SIG-M5 treated with dmso at 0.1 percent for 504 hours (cell line): ENCODE results near the gene NPHS1.
"Not testable (repeated sequence)": the region's sequence is repeated elsewhere in the genome, so short reads cannot be mapped to it uniquely, and the experiment has no call there.

Experiments
- DNase-seq: peaks from one replicate; lab custom pipeline; 2025; ENCODE audit not compliant: unreplicated experiment; lab: John Stamatoyannopoulos, UW

The NPHS1 gene

GRCh38 chr19:35848919-35849505, 3.3 kb downstream of the NPHS1 start:
- no peak for DNase-seq

DNA sequence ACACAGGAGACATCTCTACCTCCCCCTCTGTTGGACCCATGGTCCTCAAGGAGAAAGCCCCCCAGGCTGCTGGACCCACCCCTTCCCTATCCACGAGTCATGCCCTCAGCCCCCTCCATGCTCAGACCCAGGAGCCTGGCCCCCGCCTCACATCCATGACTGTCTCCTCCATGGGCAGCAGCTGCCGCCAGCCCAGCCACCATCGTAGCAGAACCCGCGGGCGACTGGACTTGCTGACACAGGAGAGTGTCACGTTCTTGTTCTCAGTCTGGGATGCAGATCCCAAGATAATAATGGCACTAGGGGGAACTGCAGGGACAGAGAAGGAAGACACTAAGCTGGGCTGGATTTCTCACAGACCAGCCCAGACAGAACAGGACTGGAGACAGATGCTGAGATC, 3.8 kb downstream of the NPHS1 start:
- DNase-seq, result no peak

- DNase-seq, result no peak
These were observed 4.4 kb downstream of the NPHS1 start for GRCh38 chr19:35847911-35848310.

- no peak for DNase-seq
These were observed 6.2 kb downstream of the NPHS1 start for GRCh38 chr19:35846038-35846668.

GRCh38 chr19:35845215-35846037, 6.9 kb downstream of the NPHS1 start:
- DNase-seq, result no peak

- no peak for DNase-seq
These were observed 7.7 kb downstream of the NPHS1 start for GRCh38 chr19:35844482-35845214.

GRCh38 chr19:35843676-35844481, 8.4 kb downstream of the NPHS1 start:
- DNase-seq, result no peak

DNA sequence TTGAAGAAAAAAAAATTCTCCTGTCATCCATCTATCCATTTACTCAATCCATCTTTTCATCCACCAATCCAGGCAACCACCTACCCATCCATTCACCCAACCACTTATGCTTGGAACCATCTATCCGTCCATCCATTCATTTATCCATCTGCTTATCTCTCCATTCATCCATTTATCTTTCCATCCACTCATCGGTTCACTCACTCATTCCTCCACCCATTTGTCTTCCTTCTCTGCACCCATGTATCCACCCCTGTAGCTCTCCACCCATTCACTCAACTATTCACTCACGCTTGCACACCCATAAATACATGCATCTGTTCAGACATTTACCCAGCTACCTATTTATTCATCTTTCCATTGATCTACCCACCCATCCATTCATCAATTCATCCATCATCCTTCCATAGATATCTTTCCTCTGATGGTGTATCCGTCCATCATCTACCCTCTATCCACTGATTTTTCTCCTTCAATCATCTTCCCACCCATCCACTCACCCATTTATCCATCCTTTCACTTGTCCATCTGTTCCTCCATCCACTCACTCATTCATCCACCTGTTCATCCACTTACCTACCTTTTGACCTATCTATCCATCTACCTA, 9.5 kb downstream of the NPHS1 start:
- DNase-seq, result no peak

GRCh38 chr19:35841961-35842595, 10.2 kb downstream of the NPHS1 start:
- no peak for DNase-seq

- DNase-seq, result not testable (repeated sequence)
These were observed 16.2 kb downstream of the NPHS1 start for GRCh38 chr19:35836096-35836495.

GRCh38 chr19:35833972-35834371, 18.3 kb downstream of the NPHS1 start:
- DNase-seq, result no peak

GRCh38 chr19:35832054-35832453, 20.2 kb downstream of the NPHS1 start:
- no peak for DNase-seq

DNA sequence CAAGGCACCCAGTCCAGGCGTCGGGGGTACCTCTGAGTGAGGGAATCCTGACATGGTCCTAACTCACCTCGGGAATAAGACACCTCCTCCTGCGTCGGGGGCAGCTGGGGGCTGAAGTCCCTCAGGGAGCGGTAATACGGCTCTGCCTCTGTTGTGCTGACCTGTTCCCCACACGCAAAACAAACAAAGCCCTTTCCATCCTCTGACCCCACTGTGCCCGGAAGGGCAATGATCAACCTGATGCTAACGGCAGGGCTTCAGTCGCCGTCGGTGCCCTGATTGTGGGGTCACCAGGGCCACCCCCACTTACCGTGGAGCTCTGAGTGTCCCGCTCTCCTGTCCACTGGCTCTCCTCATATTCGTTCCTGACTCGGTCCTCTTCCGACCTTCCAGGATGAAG, 21.3 kb downstream of the NPHS1 start:
- DNase-seq, result no peak

- DNase-seq, result peak; percentile 27
These were observed 23.5 kb downstream of the NPHS1 start for GRCh38 chr19:35828692-35829301.

DNA sequence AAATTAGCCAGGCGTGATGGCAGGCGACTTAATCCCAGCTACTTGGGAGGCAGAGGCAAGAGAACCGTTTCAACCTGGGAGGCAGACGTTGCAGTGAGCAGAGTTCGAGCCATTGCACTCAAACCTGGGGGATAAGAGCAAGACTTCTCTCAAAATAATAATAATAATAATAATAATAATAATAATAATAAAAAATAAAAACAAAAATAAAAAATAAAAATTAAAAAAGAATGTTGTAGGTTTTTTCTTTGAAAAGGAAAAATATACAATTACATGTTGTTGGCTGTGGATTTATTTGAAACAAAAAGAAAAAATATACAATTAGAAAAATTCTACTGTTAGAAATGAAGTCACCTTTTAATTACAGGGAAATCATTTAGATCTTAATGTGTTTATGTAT, 28.2 kb downstream of the NPHS1 start:
- DNase-seq, result no peak

DNA sequence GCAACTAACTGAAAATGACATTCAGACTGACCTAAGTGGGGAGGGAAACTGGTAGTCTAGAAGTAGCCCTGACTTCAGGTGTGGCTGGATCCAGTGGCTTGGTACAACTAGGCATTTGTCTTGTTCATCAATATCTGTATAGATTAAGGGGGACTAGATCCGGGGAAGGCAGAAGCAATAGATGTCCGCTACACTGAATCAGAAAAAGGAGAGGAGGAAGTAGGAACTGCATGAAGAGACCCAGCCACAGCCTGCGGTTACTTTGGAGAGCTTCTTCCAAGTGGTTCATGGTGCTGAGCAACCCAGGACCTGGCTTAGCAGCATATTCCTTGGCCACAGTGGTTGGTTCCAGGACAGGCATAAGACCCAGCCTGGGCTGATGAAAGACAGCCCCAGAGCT, 29.7 kb downstream of the NPHS1 start:
- DNase-seq, result peak; percentile 76

DNA sequence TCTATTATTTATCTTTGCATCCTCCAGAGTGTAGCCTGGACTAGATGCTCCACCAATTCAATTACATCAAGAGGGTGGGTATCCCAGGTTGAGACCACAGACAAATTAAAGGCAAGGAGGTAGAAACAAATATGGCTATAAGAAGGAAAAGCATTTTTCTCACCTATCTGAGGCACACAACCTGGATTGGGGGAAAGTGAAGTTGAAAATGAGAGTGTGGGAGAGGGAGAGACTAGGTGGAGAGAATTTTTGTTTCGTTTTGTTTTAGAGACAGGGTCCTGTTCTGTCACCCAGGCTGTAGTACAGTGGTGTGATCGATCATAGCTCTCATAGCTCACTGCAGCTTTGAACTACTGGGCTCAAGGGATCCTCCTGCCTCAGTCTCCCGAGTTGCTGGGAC, 33.9 kb downstream of the NPHS1 start:
- no peak for DNase-seq

- no peak for DNase-seq
These were observed 35.5 kb downstream of the NPHS1 start for GRCh38 chr19:35816846-35817245.

- DNase-seq, result no peak
These were observed 36.0 kb downstream of the NPHS1 start for GRCh38 chr19:35816262-35816661.
